ENCODE data around the gene OR4K14. TPM values are rescaled to one million over a fixed set of nuclear protein-coding genes. Genes with fewer than 3 reads are reported as not detected.
"Not testable (repeated sequence)": the region's sequence is repeated elsewhere in the genome, so short reads cannot be mapped to it uniquely, and the experiment has no call there.

Gene OR4K14
- total RNA-seq, 1 donor from 2014 or later = not detected

DNA sequence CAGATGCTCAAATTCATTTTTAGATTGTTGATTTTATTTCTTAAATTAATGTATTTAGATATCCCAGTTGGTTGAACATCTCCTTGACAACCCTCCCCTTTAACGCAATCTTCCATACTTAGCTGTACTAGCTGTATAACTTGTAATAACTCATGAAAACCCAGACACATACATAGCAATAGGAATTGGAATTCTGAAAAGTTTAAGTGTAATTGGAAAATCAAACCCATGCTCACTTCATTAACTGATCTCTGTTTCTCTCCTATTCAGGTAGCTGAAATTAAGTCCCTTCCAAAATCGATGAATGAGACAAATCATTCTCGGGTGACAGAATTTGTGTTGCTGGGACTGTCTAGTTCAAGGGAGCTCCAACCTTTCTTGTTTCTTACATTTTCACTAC is 43.8 kb downstream of the OR4K14 start, which contains the start of gene OR4K15:
Gene OR4K15, plus strand, starts transcription at position 301 of the 400 bp plus-strand sequence. Its CDS starts 0 bp downstream, at position 301.
- intact Hi-C loops (cut with micrococcal nuclease) = no loop called here

GRCh38 chr14:19974844-19975243 is 44.3 kb downstream of the OR4K14 start:
- H3K4me1 ChIP-seq = no peaks in the 10 kb centered on the region
- TF ChIP-seq, protein P1, sequence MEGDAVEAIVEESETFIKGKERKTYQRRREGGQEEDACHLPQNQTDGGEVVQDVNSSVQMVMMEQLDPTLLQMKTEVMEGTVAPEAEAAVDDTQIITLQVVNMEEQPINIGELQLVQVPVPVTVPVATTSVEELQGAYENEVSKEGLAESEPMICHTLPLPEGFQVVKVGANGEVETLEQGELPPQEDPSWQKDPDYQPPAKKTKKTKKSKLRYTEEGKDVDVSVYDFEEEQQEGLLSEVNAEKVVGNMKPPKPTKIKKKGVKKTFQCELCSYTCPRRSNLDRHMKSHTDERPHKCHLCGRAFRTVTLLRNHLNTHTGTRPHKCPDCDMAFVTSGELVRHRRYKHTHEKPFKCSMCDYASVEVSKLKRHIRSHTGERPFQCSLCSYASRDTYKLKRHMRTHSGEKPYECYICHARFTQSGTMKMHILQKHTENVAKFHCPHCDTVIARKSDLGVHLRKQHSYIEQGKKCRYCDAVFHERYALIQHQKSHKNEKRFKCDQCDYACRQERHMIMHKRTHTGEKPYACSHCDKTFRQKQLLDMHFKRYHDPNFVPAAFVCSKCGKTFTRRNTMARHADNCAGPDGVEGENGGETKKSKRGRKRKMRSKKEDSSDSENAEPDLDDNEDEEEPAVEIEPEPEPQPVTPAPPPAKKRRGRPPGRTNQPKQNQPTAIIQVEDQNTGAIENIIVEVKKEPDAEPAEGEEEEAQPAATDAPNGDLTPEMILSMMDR (IDR thresholded peaks at IDR 0.05; ENCODE audit: borderline replicate concordance) = no peak
- H3K9me3 ChIP-seq (replicated peaks) = no peaks in the 10 kb centered on the region
- no peak overlapping the region for H3K4me3 ChIP-seq
- intact Hi-C loops (cut with micrococcal nuclease) = no loop called here
- no peaks in the 10 kb centered on the region for H3K27me3 ChIP-seq (ENCODE audit: low read depth)
- DNase-seq = no peak
- no peaks in the 10 kb centered on the region for H3K36me3 ChIP-seq
- no peak overlapping the region for H3K27ac ChIP-seq (replicated peaks)

More for the DNA sequence above, 43.8 kb downstream of the OR4K14 start, which contains the start of gene OR4K15:
- Histone ChIP-seq H3K36me3 (no peaks in the 10 kb centered on the region), H3K4me3 (no peak within 1 kb of the TSS), H3K27me3 (ENCODE audit: low read depth) (no peaks in the 10 kb centered on the region), H3K27ac (replicated peaks) (no peak within 1 kb of the TSS), H3K9me3 (replicated peaks) (no peaks in the 10 kb centered on the region), H3K4me1 (no peaks in the 10 kb centered on the region)
- TF ChIP-seq, protein P1 (IDR thresholded peaks at IDR 0.05; ENCODE audit: borderline replicate concordance) = no peak
- DNase-seq = no peak

- DNase-seq; H3K27ac ChIP-seq (replicated peaks); H3K4me1 ChIP-seq; H3K27me3 ChIP-seq (ENCODE audit: low read depth); H3K4me3 ChIP-seq; intact Hi-C loops (cut with micrococcal nuclease); H3K9me3 ChIP-seq (replicated peaks); H3K36me3 ChIP-seq: not testable (repeated sequence)
Observed at GRCh38 chr14:19969735-19970134, 49.4 kb downstream of the OR4K14 start.

Other genes with a start within 250 kb of the OR4K14 start
- gene OR4M1, start 245.8 kb downstream of the OR4K14 start, total RNA-seq = not detected
- gene OR4N2, start 215.5 kb downstream of the OR4K14 start, total RNA-seq = not detected
- not detected for gene OR4K2, start 144.2 kb downstream of the OR4K14 start, total RNA-seq
- gene OR4K5, start 98.7 kb downstream of the OR4K14 start, total RNA-seq = not detected
- gene OR4K1, start 88.4 kb downstream of the OR4K14 start, total RNA-seq = not detected
- gene OR4K15, start 43.7 kb downstream of the OR4K14 start, total RNA-seq = not detected
- gene OR4Q2, start 17.1 kb downstream of the OR4K14 start, total RNA-seq = not detected
- gene OR4K13, start 16.7 kb upstream of the OR4K14 start, total RNA-seq = not detected
- gene OR4L1, start 40.7 kb upstream of the OR4K14 start, total RNA-seq = not detected
- gene OR4K17, start 91.4 kb upstream of the OR4K14 start, total RNA-seq = not detected
- not detected for gene OR4N5, start 119.5 kb upstream of the OR4K14 start, total RNA-seq
- gene OR11G2, start 171.6 kb upstream of the OR4K14 start, total RNA-seq = not detected
- not detected for gene OR11H6, start 204.4 kb upstream of the OR4K14 start, total RNA-seq
- not detected for gene OR11H7, start 209.7 kb upstream of the OR4K14 start, total RNA-seq
- gene OR11H4, start 220.0 kb upstream of the OR4K14 start, total RNA-seq = not detected